ENCODE results near the gene TTC21B. TPM values are rescaled to one million over a fixed set of nuclear protein-coding genes. Genes with fewer than 3 reads are reported as not detected.
A peak's percentile ranks its signal among the peaks of the same experiment; 100 is the strongest.

TTC21B gene
- total and polyA plus RNA-seq, 9 of the 15 experiments (the other 6 are each of a cell fraction or from before 2014, with no cell fraction given) = 5.2 to 34.9 (median 18.5) TPM

GRCh38 chr2:165891345-165891744, 62.2 kb downstream of the TTC21B start:
- 85% methylated on average over 1 of the region's 1 CpG for WGBS (ENCODE audit: insufficient coverage, low coverage, missing lambda C conversion rate)
- Histone ChIP-seq H2AFZ (ENCODE audit: low read depth, low read length) (no peak overlapping the region), H3K79me2 (ENCODE audit: control insufficient read depth, insufficient read depth, low read length) (no peaks in the 10 kb centered on the region), H3K27me3 (ENCODE audit: control insufficient read depth in 2 of 2, insufficient read depth in 2 of 2, low read length in 2 of 2) (no peaks in the 10 kb centered on the region), H3K4me2 (ENCODE audit: insufficient read depth, low read length) (no peak overlapping the region), H3K9me3 (replicated peaks; ENCODE audit: control insufficient read depth, insufficient read depth, low read depth, low read length) (no peaks in the 10 kb centered on the region), H3K4me3 (no peak overlapping the region), H4K20me1 (replicated peaks; ENCODE audit: control insufficient read depth, insufficient read depth, low read length) (no peaks in the 10 kb centered on the region), H3K36me3 (ENCODE audit: control insufficient read depth, insufficient read depth, low read length) (peaks cover 52% of the 10 kb centered on the region), H3K9me1 (ENCODE audit: control insufficient read depth, insufficient read depth, low read length) (no peaks in the 10 kb centered on the region), H3K9ac (ENCODE audit: insufficient read depth in 1 of 2, low read depth in 2 of 2, low read length in 2 of 2) (no peak overlapping the region), H3K4me1 (replicated peaks in 1 of 2; ENCODE audit: control insufficient read depth in 2 of 2, insufficient read depth in 2 of 2, low read length in 2 of 2) (peaks cover 0 to 10% of the 10 kb centered on the region in 2 experiments; a peak in 3 of 5 replicates), H3K27ac (ENCODE audit: extremely low read depth, low read depth, low read length) (no peak overlapping the region)
- intact Hi-C loops (cut with micrococcal nuclease) = no loop called here
- ChIA-PET POLR2A (interaction anchor here (0.5 to 0.7 kb wide), 2 partner anchors 53 to 70 kb away, joined by 3 to 4 read pairs; no protein-coding TSS in a partner anchor), CTCF (ENCODE audit: low intra/inter-chr PET ratio) (no interaction called here)
- in situ Hi-C loops (cut with MboI) = no loop called here
- DNase-seq (ENCODE audit: extremely low read depth in 1 of 4, low spot score in 3 of 4) = no peak
- no peak for FAIRE-seq
- BruUV-seq (replicated peaks) = no TSS peak
- ATAC-seq = no peak
- TF ChIP-seq TCF15 (CRISPR knock-in tag; IDR thresholded peaks at IDR 0.05) (no peak), ZNF24 (IDR thresholded peaks at IDR 0.05) (peak; percentile 92)

- peak; percentile 78 for TF ChIP-seq ZNF316 (IDR thresholded peaks at IDR 0.05)
- TF ChIP-seq MEF2A (IDR thresholded peaks at IDR 0.05; ENCODE audit: control insufficient read depth, low read depth, low read length) = no peak
- TF ChIP-seq C11orf30 (IDR thresholded peaks at IDR 0.05; ENCODE audit: low read depth) = peak; percentile 73
- TF ChIP-seq MAFG (tag; conservative IDR thresholded peaks at IDR 0.05) = peak; percentile 55
- Histone ChIP-seq H3K9ac (ENCODE audit: insufficient read depth in 1 of 2, low read depth in 2 of 2, low read length in 2 of 2) (no peak overlapping the region), H3K27me3 (ENCODE audit: control insufficient read depth in 2 of 2, insufficient read depth in 2 of 2, low read length in 2 of 2) (no peaks in the 10 kb centered on the region), H2AFZ (ENCODE audit: low read depth, low read length) (no peak overlapping the region), H3K9me1 (ENCODE audit: control insufficient read depth, insufficient read depth, low read length) (no peaks in the 10 kb centered on the region), H3K27ac (ENCODE audit: extremely low read depth, low read depth, low read length) (no peak overlapping the region), H4K20me1 (replicated peaks; ENCODE audit: control insufficient read depth, insufficient read depth, low read length) (no peaks in the 10 kb centered on the region), H3K4me2 (ENCODE audit: insufficient read depth, low read length) (no peak overlapping the region), H3K36me3 (ENCODE audit: control insufficient read depth, insufficient read depth, low read length) (peaks cover 49% of the 10 kb centered on the region), H3K4me1 (replicated peaks in 1 of 2; ENCODE audit: control insufficient read depth in 2 of 2, insufficient read depth in 2 of 2, low read length in 2 of 2) (peaks cover 0 to 10% of the 10 kb centered on the region in 2 experiments; a peak in 3 of 5 replicates), H3K4me3 (no peak overlapping the region), H3K9me3 (replicated peaks; ENCODE audit: control insufficient read depth, insufficient read depth, low read depth, low read length) (no peaks in the 10 kb centered on the region), H3K79me2 (ENCODE audit: control insufficient read depth, insufficient read depth, low read length) (no peaks in the 10 kb centered on the region)
- ChIA-PET POLR2A (interaction anchor here (0.7 kb wide), 1 partner anchor 18 kb away, joined by 3 read pairs; no protein-coding TSS in a partner anchor), CTCF (ENCODE audit: low intra/inter-chr PET ratio) (no interaction called here)
- ATAC-seq = no peak
- BruUV-seq (replicated peaks) = no TSS peak
- in situ Hi-C loops (cut with MboI) (no loop called here), intact Hi-C loops (cut with micrococcal nuclease) (no loop called here)
- DNase-seq (ENCODE audit: extremely low read depth in 1 of 4, low spot score in 3 of 4) = no peak
- FAIRE-seq = no peak
Measured at GRCh38 chr2:165889798-165890197, 63.8 kb downstream of the TTC21B start.

Measured in K562 (cell line).